OCI-LY3 (cell line): ENCODE results near the gene KCNAB1.

Experiments
- EZH2phosphoT487 ChIP-seq: fragments of 200-600 bp; shearing (Covaris generic); IDR thresholded peaks from 2 replicates; pipeline ENCODE4 v1.6.1; 2018; ENCODE audit warnings: antibody characterized with exemption, mixed run types, low read depth
- TF ChIP-seq, protein P1 (sequence below): fragments of 200-600, 300-600 bp; sonication (generic); IDR thresholded peaks from 2 replicates; pipeline ENCODE4 v1.5.1; 2014; ENCODE audit warnings: antibody characterized with exemption, low read length, low read depth

DNA sequence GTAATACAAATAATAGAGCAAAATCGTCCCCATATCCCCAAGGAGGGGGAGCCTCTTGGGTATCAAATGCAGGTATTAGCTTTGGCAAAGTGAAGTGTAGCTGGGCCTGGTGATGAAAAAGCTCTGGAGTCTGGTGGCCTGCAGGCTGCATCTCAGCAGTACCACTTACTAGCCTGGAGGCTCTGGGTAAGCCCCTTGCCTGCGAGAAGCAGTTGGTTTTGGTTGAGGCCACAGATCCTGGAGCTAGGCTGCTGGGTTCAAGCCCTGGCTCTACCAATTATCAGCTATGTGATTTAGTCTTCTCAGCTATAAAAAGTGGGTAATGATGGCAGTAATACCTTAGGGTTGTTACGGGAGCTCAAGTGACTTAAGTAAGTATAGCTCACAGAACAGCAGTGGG, 6.1 kb downstream of the KCNAB1 start:
- TF ChIP-seq EZH2phosphoT487 = no peak
- TF ChIP-seq, protein P1, sequence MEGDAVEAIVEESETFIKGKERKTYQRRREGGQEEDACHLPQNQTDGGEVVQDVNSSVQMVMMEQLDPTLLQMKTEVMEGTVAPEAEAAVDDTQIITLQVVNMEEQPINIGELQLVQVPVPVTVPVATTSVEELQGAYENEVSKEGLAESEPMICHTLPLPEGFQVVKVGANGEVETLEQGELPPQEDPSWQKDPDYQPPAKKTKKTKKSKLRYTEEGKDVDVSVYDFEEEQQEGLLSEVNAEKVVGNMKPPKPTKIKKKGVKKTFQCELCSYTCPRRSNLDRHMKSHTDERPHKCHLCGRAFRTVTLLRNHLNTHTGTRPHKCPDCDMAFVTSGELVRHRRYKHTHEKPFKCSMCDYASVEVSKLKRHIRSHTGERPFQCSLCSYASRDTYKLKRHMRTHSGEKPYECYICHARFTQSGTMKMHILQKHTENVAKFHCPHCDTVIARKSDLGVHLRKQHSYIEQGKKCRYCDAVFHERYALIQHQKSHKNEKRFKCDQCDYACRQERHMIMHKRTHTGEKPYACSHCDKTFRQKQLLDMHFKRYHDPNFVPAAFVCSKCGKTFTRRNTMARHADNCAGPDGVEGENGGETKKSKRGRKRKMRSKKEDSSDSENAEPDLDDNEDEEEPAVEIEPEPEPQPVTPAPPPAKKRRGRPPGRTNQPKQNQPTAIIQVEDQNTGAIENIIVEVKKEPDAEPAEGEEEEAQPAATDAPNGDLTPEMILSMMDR = no peak
